Measurements from ENCODE around the gene ATP5MC3. TPM values are rescaled to one million over a fixed set of nuclear protein-coding genes. Genes with fewer than 3 reads are reported as not detected.

ATP5MC3 gene
- total and polyA plus RNA-seq, 2 of the 13 experiments (the other 11 are each of a cell fraction or from before 2014, with no cell fraction given), result 676 to 1,007 TPM

DNA sequence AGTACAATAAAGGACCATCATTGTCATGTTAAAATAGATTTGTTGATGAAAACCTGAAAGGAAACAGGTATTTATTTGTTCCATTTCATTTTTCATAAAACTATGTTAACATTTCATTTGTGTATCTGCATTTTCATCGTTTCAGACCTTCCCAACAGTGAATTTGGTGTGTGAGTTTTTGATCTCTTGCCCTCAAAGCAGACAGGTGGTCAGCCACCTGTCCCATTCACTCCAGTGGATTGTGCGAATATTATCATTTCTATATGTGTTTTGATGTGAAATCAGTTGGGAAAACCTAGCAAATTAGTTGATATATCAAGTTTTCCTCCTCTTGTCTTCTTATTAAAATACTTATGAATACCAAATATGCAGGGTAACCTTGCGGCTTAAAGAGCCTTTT lies 25.4 kb upstream of the ATP5MC3 start:
- in situ Hi-C loops (cut with HindIII; ENCODE audit: extremely low pct_ligation_motif_present, low pct_unique_long_range_greater_than_20kb), result no loop called here
- Histone ChIP-seq H4K20me1 (ENCODE audit: insufficient read depth, low read length) (no peaks in the 10 kb centered on the region), H3K27ac (ENCODE audit: extremely low read length, insufficient read depth, low read length) (no peak overlapping the region), H3K4me2 (ENCODE audit: low read depth, low read length) (no peak overlapping the region), H3K27me3 (ENCODE audit: control insufficient read depth in 1 of 2, insufficient read depth in 2 of 2, low read length in 2 of 2) (peaks cover 0 to 7% of the 10 kb centered on the region in 2 experiments; a peak in 1 of 5 replicates), H3K79me2 (ENCODE audit: insufficient read depth, low read length) (no peaks in the 10 kb centered on the region), H3K4me3 (replicated peaks in 1 of 3; ENCODE audit: insufficient read depth in 1 of 3, low read depth in 2 of 3, low read length in 3 of 3) (no peak overlapping the region), H3K36me3 (replicated peaks in 1 of 2; ENCODE audit: control insufficient read depth in 1 of 2, insufficient read depth in 2 of 2, low read length in 2 of 2) (no peaks in the 10 kb centered on the region), H2AFZ (ENCODE audit: low read length) (no peak overlapping the region), H3K9ac (ENCODE audit: insufficient read depth, low read depth, low read length) (no peak overlapping the region), H3K4me1 (ENCODE audit: insufficient read depth, low read length) (no peaks in the 10 kb centered on the region), H3K9me3 (ENCODE audit: low read length) (no peaks in the 10 kb centered on the region)
- no TSS peak for BruUV-seq (replicated peaks)
- WGBS (ENCODE audit: low lambda C conversion rate), result 18% methylated on average over 3 of the region's 3 CpGs
- no peak for DNase-seq (ENCODE audit: low spot score)
- intact Hi-C loops (cut with micrococcal nuclease; ENCODE audit: unreplicated experiment), result no loop called here
- CTCF ChIA-PET (ENCODE audit: low intra/inter-chr PET ratio, low total read pairs), result no interaction called here
- TF ChIP-seq ZNF17 (CRISPR knock-in tag; IDR thresholded peaks at IDR 0.05), result no peak
- TF ChIP-seq AGO2 (optimal IDR thresholded peaks at IDR 0.05; ENCODE audit: low read depth, low read length), result no peak
- TF ChIP-seq, protein P1, sequence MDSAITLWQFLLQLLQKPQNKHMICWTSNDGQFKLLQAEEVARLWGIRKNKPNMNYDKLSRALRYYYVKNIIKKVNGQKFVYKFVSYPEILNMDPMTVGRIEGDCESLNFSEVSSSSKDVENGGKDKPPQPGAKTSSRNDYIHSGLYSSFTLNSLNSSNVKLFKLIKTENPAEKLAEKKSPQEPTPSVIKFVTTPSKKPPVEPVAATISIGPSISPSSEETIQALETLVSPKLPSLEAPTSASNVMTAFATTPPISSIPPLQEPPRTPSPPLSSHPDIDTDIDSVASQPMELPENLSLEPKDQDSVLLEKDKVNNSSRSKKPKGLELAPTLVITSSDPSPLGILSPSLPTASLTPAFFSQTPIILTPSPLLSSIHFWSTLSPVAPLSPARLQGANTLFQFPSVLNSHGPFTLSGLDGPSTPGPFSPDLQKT (CRISPR knock-in tag; IDR thresholded peaks at IDR 0.05; ENCODE audit: borderline replicate concordance), result no peak
- TF ChIP-seq ZNF20 (CRISPR knock-in tag; IDR thresholded peaks at IDR 0.05), result no peak
- no peak for TF ChIP-seq XBP1 (CRISPR knock-in tag; IDR thresholded peaks at IDR 0.05)
- TF ChIP-seq ZNF274 (CRISPR knock-in tag; IDR thresholded peaks at IDR 0.05), result no peak
- no peak for TF ChIP-seq TP53 (CRISPR knock-in tag; conservative IDR thresholded peaks at IDR 0.05)
- no peak for TF ChIP-seq ZZZ3 (CRISPR knock-in tag; IDR thresholded peaks at IDR 0.05; ENCODE audit: borderline replicate concordance)
- TF ChIP-seq DNMT3B (CRISPR knock-in tag; conservative IDR thresholded peaks at IDR 0.05), result no peak
- no peak for TF ChIP-seq CBX1 (IDR thresholded peaks at IDR 0.05; ENCODE audit: low read depth)
- TF ChIP-seq GABPA (IDR thresholded peaks at IDR 0.05; ENCODE audit: low read depth, low read length), result no peak
- TF ChIP-seq GABPA (CRISPR knock-in tag; IDR thresholded peaks at IDR 0.05; ENCODE audit: low read depth), result no peak
- no peak for TF ChIP-seq ZNF639 (CRISPR knock-in tag; conservative IDR thresholded peaks at IDR 0.05)
- TF ChIP-seq ZNF260 (CRISPR knock-in tag; IDR thresholded peaks at IDR 0.05; ENCODE audit: borderline replicate concordance, low read depth), result no peak
- no peak for TF ChIP-seq ZNF567 (CRISPR knock-in tag; IDR thresholded peaks at IDR 0.05; ENCODE audit: borderline replicate concordance)
- no peak for TF ChIP-seq CENPT (CRISPR knock-in tag; IDR thresholded peaks at IDR 0.05; ENCODE audit: low read depth)
- TF ChIP-seq SP1 (IDR thresholded peaks at IDR 0.05), result no peak
- no peak for TF ChIP-seq SP1 (CRISPR knock-in tag; IDR thresholded peaks at IDR 0.05)
- TF ChIP-seq, protein P2, sequence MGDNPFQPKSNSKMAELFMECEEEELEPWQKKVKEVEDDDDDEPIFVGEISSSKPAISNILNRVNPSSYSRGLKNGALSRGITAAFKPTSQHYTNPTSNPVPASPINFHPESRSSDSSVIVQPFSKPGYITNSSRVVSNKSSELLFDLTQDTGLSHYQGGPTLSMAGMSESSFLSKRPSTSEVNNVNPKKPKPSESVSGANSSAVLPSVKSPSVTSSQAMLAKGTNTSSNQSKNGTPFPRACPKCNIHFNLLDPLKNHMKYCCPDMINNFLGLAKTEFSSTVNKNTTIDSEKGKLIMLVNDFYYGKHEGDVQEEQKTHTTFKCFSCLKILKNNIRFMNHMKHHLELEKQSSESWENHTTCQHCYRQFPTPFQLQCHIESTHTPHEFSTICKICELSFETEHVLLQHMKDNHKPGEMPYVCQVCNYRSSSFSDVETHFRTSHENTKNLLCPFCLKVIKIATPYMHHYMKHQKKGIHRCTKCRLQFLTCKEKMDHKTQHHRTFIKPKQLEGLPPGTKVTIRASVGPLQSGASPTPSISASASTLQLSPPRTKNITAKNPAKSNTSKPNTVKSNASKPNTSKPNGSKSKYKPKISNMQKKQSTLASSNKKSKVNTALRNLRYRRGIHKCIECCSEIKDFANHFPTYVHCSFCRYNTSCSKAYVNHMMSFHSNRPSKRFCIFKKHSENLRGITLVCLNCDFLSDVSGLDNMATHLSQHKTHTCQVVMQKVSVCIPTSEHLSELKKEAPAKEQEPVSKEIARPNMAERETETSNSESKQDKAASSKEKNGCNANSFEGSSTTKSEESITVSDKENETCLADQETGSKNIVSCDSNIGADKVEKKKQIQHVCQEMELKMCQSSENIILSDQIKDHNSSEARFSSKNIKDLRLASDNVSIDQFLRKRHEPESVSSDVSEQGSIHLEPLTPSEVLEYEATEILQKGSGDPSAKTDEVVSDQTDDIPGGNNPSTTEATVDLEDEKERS (CRISPR knock-in tag; IDR thresholded peaks at IDR 0.05), result no peak
- ATAC-seq, result no peak
- FAIRE-seq, result no peak
- POLR2A ChIA-PET, result no interaction called here
